Peyer's patch (tissue), 4 donors: ENCODE results near the gene CDH6. TPM values are rescaled to one million over a fixed set of nuclear protein-coding genes. Genes with fewer than 3 reads are reported as not detected.

Source experiments
- DNase-seq, 3 donors: peaks; one replicate each; pipeline ENCODE4 v3.0.0-alpha.2; 2017 to 2019
- H3K27ac ChIP-seq, 4 donors: fragments of 200-600 bp; sonication (generic); one replicate each; pipeline ENCODE4 v1.5.1; 2016 to 2019
- H3K27me3 ChIP-seq, 2 donors: fragments of 200-600 bp; sonication (generic); one replicate each; pipeline ENCODE4 v1.5.1; 2019
- H3K36me3 ChIP-seq, 3 donors: fragments of 200-600 bp; sonication (generic); one replicate each; pipeline ENCODE4 v1.5.1; 2016 to 2019
- H3K4me1 ChIP-seq, 4 donors: fragments of 200-600 bp; sonication (generic); one replicate each; pipeline ENCODE4 v1.5.1; 2016 to 2019
- H3K4me3 ChIP-seq, 4 donors: fragments of 200-600 bp; sonication (generic); 1 replicate in 3 of 4; 2 replicates in 1 of 4; pipeline ENCODE4 v1.5.1; 2016 to 2019; ENCODE audit warnings: mild to moderate bottlenecking in 1 of 4
- H3K9me3 ChIP-seq, 4 donors: fragments of 200-600 bp; sonication (generic); one replicate each; pipeline ENCODE4 v1.5.1; 2016 to 2019; ENCODE audit warnings: mild to moderate bottlenecking in 1 of 4
- CTCF ChIP-seq, 6 experiments: fragments of 450-650 bp in 4 of 6; fragments of 200-600 bp in 2 of 6; sonication (generic) in 1 of 6; IDR thresholded peaks; one replicate each; pipeline ENCODE4 v1.5.1; 2017 to 2019; ENCODE audit warnings: antibody characterized with exemption in 6 of 6, mild to moderate bottlenecking in 3 of 6, moderate library complexity in 1 of 6
- POLR2A ChIP-seq, 2 donors: fragments of 450-650 bp; IDR thresholded peaks; one replicate each; pipeline ENCODE4 v1.5.1; 2017; ENCODE audit warnings: antibody characterized with exemption in 2 of 2, mild to moderate bottlenecking in 2 of 2, moderate library complexity in 2 of 2
- total RNA-seq, 4 donors: library from RNA; depleted of rRNA; stranded (reverse); fragments of >200 nt; gene quantifications; one replicate each; pipeline ENCODE4 v1.1.0, GENCODE V29; 2016

CDH6 gene
- total RNA-seq, 4 donors from 2014 or later: 0.85 to 5.8 (median 1.1) TPM

GRCh38 chr5:31268686-31269085 lies 75.2 kb downstream of the CDH6 start:
- Histone ChIP-seq H3K27ac (no peak overlapping the region), H3K9me3 (no peaks in the 10 kb centered on the region), H3K36me3 (no peaks in the 10 kb centered on the region), H3K4me3 (no peak overlapping the region), H3K4me1 (no peaks in the 10 kb centered on the region), H3K27me3 (no peaks in the 10 kb centered on the region)
- TF ChIP-seq POLR2A (IDR thresholded peaks at IDR 0.05) (no peak), CTCF (IDR thresholded peaks at IDR 0.05) (no peak)
- DNase-seq: no peak

GRCh38 chr5:31269259-31269658 lies 75.8 kb downstream of the CDH6 start:
- peak in 1 of 6 experiments; percentile 4 for TF ChIP-seq CTCF (IDR thresholded peaks at IDR 0.05)
- TF ChIP-seq POLR2A (IDR thresholded peaks at IDR 0.05): no peak
- DNase-seq: peak in 1 of 3 donors; percentile 48
- Histone ChIP-seq H3K27me3 (no peaks in the 10 kb centered on the region), H3K4me1 (peaks cover 0 to 1% (median 0%) of the 10 kb centered on the region in 4 donors), H3K36me3 (no peaks in the 10 kb centered on the region), H3K27ac (no peak overlapping the region), H3K4me3 (no peak overlapping the region), H3K9me3 (no peaks in the 10 kb centered on the region)

GRCh38 chr5:31270396-31270795 lies 76.9 kb downstream of the CDH6 start:
- DNase-seq: no peak
- H3K4me3 ChIP-seq: no peak overlapping the region
- H3K36me3 ChIP-seq: no peaks in the 10 kb centered on the region
- peaks cover 0 to 6% (median 0%) of the 10 kb centered on the region in 4 donors for H3K4me1 ChIP-seq
- H3K27me3 ChIP-seq: no peaks in the 10 kb centered on the region
- TF ChIP-seq POLR2A (IDR thresholded peaks at IDR 0.05): no peak
- peak in 4 of 6 experiments; percentile 34 to 73 (median 65) for TF ChIP-seq CTCF (IDR thresholded peaks at IDR 0.05)
- no peak overlapping the region for H3K27ac ChIP-seq
- no peaks in the 10 kb centered on the region for H3K9me3 ChIP-seq

GRCh38 chr5:31271567-31271966 lies 78.1 kb downstream of the CDH6 start:
- Histone ChIP-seq H3K27me3 (no peaks in the 10 kb centered on the region), H3K9me3 (no peaks in the 10 kb centered on the region), H3K36me3 (no peaks in the 10 kb centered on the region), H3K27ac (no peak overlapping the region), H3K4me1 (peaks cover 0 to 6% (median 0%) of the 10 kb centered on the region in 4 donors), H3K4me3 (no peak overlapping the region)
- TF ChIP-seq CTCF (IDR thresholded peaks at IDR 0.05): no peak
- no peak for TF ChIP-seq POLR2A (IDR thresholded peaks at IDR 0.05)
- no peak for DNase-seq

GRCh38 chr5:31273161-31273560 lies 79.7 kb downstream of the CDH6 start:
- no peaks in the 10 kb centered on the region for H3K36me3 ChIP-seq
- no peak overlapping the region for H3K27ac ChIP-seq
- H3K27me3 ChIP-seq: no peaks in the 10 kb centered on the region
- no peak for DNase-seq
- H3K9me3 ChIP-seq: no peaks in the 10 kb centered on the region
- TF ChIP-seq POLR2A (IDR thresholded peaks at IDR 0.05): no peak
- no peak for TF ChIP-seq CTCF (IDR thresholded peaks at IDR 0.05)
- peaks cover 0 to 6% (median 0%) of the 10 kb centered on the region in 4 donors for H3K4me1 ChIP-seq
- no peak overlapping the region for H3K4me3 ChIP-seq
